ENCODE data around the gene SMC4. TPM values are rescaled to one million over a fixed set of nuclear protein-coding genes. Genes with fewer than 3 reads are reported as not detected.

SMC4 gene
- total RNA-seq, 1 donor: 130 TPM

GRCh38 chr3:160413613-160414248 is 14.3 kb downstream of the SMC4 start:
- DNase-seq (ENCODE audit: low read depth): peak; percentile 92
- H3K4me3 ChIP-seq (ENCODE audit: low read depth, low read length): no peak overlapping the region
- peak; percentile 82 for TF ChIP-seq CTCF (IDR thresholded peaks at IDR 0.05; ENCODE audit: insufficient read depth, low read length)

GRCh38 chr3:160417311-160417710 is 17.9 kb downstream of the SMC4 start:
- TF ChIP-seq CTCF (IDR thresholded peaks at IDR 0.05; ENCODE audit: insufficient read depth, low read length): no peak
- no peak overlapping the region for H3K4me3 ChIP-seq (ENCODE audit: low read depth, low read length)
- no peak for DNase-seq (ENCODE audit: low read depth)

GRCh38 chr3:160427832-160428424 is 28.5 kb downstream of the SMC4 start:
- DNase-seq (ENCODE audit: low read depth): no peak
- H3K4me3 ChIP-seq (ENCODE audit: low read depth, low read length): no peak overlapping the region
- TF ChIP-seq CTCF (IDR thresholded peaks at IDR 0.05; ENCODE audit: insufficient read depth, low read length): no peak

GRCh38 chr3:160434071-160434470 is 34.6 kb downstream of the SMC4 start:
- no peak overlapping the region for H3K4me3 ChIP-seq (ENCODE audit: low read depth, low read length)
- peak; percentile 84 for DNase-seq (ENCODE audit: low read depth)
- TF ChIP-seq CTCF (IDR thresholded peaks at IDR 0.05; ENCODE audit: insufficient read depth, low read length): no peak

- DNase-seq (ENCODE audit: low read depth): no peak
- no peak overlapping the region for H3K4me3 ChIP-seq (ENCODE audit: low read depth, low read length)
- no peak for TF ChIP-seq CTCF (IDR thresholded peaks at IDR 0.05; ENCODE audit: insufficient read depth, low read length)
These were observed 35.6 kb downstream of the SMC4 start for GRCh38 chr3:160435095-160435494.

GRCh38 chr3:160435747-160436146 is 36.3 kb downstream of the SMC4 start:
- no peak for TF ChIP-seq CTCF (IDR thresholded peaks at IDR 0.05; ENCODE audit: insufficient read depth, low read length)
- DNase-seq (ENCODE audit: low read depth): no peak
- H3K4me3 ChIP-seq (ENCODE audit: low read depth, low read length): no peak overlapping the region

GRCh38 chr3:160437083-160437455 is 37.6 kb downstream of the SMC4 start:
- no peak overlapping the region for H3K4me3 ChIP-seq (ENCODE audit: low read depth, low read length)
- no peak for DNase-seq (ENCODE audit: low read depth)
- no peak for TF ChIP-seq CTCF (IDR thresholded peaks at IDR 0.05; ENCODE audit: insufficient read depth, low read length)

All from fibroblast of the aortic adventitia (primary cell).